HG03135 (cell line): ENCODE data around the gene EPM2AIP1.
"Not testable (repeated sequence)": the region's sequence is repeated elsewhere in the genome, so short reads cannot be mapped to it uniquely, and the experiment has no call there.

Source experiments
- ATAC-seq: cut with Tn5 transposase; IDR thresholded peaks from one replicate; pipeline ENCODE4 v1.9.1; 2021; ENCODE audit warnings: mild to moderate bottlenecking, moderate library complexity; ENCODE audit not compliant: unreplicated experiment

EPM2AIP1 gene

DNA sequence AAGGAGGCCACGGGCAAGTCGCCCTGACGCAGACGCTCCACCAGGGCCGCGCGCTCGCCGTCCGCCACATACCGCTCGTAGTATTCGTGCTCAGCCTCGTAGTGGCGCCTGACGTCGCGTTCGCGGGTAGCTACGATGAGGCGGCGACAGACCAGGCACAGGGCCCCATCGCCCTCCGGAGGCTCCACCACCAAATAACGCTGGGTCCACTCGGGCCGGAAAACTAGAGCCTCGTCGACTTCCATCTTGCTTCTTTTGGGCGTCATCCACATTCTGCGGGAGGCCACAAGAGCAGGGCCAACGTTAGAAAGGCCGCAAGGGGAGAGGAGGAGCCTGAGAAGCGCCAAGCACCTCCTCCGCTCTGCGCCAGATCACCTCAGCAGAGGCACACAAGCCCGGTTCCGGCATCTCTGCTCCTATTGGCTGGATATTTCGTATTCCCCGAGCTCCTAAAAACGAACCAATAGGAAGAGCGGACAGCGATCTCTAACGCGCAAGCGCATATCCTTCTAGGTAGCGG is at the start of gene EPM2AIP1:
TSS of gene EPM2AIP1 (minus strand) at position 326 of the 520 bp plus-strand sequence. CDS start at position 272, 54 bp downstream.
- ATAC-seq = peak; percentile 86

DNA sequence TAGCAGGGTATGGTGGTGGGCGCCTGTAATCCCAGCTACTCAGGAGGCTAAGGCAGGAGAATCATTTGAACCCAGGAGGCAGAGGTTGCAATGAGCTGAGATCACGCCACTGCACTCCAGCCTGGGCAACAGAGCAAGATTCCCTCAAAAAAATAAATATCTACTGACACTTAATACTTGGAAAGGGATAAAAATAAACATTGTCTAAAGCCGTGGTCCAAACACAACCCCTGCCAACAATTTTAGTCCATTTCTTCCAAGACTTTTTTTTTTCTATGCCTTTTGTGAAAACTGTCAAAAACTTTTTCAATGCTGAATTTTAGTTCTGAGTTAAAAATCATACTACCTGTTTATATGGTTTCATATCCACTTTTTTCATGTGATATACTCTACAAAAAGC is 49.8 kb upstream of the EPM2AIP1 start:
- not testable (repeated sequence) for ATAC-seq

DNA sequence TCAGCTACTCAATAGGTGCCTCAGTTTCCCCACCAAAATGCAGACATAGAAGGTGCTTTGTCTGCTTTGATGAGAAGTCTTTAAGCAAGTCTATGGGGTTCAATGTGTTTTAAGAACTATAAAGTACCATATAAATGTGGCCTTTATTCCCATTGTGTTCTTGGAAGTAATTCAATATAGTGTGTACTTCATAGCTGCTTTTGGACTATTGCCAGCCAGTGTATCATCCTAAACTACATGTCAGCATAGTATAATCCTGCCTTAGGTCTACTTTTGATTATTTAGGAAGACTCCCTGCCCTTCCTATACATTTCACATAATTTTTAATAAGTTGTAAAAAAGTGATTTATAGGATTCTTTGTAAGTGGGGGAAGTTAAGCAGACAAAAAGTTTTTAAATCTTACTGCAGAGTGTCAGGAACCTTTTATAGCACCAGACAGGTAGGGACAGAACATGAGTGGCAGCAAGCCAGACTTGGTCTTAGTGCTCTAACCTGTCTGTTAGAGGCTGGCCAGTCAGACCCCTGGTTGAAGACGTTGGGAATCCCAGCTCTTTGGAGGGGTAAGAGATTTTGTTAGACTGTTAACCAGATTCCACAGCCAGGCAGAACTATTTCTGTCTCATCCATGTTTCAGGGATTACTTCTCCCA is 48.7 kb upstream of the EPM2AIP1 start:
- no peak for ATAC-seq

DNA sequence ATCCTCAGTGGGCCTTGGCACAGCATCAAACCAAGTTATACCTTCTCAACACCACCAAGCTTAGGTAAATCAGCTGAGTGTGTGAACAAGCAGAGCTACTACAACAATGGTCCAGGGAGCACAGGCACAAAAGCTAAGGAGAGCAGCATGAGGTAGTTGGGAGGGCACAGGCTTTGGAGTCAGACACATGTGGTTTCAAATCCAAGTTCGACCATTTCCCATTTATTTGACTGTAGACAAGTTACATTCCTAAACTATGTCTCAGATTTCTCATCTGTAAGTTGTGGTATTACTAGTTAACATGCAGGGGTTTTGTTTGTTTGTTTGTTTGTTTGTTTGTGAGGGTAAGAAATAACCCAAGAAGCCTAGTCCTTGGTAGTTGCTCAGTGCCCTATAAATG is 47.3 kb upstream of the EPM2AIP1 start:
- ATAC-seq = no peak

DNA sequence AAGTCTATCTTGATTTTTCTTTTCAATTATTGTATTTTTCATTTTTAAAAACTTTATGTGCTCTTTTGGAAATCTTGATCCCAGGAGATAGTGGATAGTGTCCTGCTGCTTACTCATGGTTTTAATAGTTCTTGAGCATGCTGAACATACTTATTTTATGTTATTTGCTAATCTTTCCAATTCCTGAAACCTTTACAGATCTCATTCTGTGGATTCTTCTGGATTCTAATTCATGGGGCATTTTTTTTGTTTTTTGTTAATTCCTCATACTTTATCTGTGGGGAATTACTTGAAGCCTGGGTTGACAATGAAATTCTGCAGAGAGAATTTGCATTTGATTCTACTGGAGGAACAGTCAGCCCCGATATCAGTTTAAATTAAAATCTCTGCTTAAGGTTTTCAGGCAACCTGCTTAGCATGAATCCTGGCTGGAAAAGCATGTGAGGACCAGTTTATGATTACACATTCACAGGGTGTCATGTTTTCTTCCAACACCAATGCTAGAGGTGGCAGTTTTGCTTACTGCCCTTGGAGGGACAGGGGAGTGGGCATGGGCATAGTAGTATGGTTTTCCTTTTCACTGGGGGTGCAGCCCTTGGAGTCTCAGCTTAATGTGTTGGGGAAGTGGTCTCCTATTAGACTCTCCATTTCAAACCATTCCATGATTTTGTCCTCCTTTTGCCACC is 46.4 kb upstream of the EPM2AIP1 start:
- no peak for ATAC-seq

DNA sequence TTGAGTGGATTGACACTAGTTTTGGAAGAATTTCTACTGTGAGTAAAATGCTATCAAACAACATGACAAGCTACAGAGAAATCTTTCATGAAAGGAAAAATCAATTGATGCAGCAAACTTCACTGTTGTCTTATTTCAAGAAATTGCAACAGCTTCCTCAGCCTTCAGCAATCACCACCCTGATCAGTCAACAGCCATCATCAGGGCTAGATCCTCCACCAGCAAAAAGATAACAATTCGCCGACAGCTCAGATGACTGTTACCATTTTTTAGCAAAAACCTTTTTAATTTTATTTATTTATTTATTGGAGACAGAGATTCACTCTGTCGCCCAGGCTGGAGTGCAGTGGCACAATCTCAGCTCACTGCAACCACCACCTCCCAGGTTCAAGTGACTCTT is 44.4 kb upstream of the EPM2AIP1 start:
- ATAC-seq = no peak

DNA sequence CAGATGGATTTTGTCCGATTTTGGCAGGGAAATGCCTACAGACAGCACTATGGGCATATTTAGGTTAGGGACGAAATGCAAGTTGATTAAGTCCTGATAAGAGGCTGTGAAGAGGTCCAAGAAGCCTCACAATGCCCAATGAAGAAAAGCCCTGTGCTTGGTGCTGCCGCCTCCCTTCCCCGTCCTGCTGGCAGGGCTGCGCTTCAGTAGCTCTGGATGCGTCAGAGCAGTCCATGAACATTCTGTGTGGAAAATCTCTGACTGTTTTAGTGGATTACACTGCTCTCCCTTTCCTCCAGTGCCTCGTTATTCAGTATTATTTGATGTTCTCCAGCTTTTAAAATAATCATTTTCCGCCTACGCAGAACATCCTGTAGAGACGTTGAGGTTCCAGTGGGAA is 40.0 kb upstream of the EPM2AIP1 start:
- no peak for ATAC-seq

DNA sequence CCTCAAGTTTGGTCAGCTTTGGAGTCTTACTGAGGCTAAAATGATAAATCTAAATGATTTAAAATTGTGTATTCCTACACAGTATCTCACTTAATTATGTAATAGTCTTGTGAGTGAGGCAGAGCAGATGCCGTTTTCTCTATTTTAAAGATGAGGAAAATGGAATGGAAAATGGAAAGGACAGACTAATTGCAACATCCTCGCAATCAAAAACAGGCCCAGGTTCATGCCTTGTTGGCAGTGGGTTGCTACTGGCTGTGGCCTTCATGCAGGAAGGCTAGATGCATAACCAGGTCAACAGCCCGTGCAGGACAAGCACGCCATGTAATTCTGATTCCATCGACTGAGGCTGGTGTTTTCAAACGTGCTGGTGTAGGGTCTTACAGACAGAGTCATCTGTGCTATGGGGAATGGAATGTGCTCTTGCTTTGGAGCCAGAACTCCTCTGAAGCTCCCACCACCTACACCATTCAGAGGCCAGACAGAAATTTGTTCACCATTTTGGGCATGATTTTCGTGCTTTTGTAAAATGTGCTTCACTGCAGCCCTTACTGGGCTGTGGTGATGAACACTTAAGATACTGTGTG is 38.3 kb upstream of the EPM2AIP1 start:
- no peak for ATAC-seq

DNA sequence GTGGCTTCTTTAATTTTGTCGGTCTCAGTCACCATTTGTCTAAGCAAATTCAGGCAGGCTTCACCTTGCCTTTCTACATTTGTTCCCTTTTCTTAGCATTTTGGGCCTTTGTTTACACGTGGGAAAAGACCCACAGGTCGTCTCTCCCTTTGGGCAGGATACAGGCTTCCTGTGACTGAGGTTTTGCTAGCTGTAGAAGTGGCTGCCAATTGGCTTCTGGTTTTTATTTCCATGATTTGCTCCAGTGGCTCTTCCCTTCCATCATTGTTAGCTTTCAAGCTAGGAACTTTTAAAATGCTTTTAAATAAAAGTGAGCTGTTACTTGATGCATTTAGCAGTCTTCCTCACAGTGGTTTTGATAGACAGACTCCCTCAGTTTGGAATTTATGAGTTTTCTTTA is 37.7 kb upstream of the EPM2AIP1 start:
- ATAC-seq = no peak

DNA sequence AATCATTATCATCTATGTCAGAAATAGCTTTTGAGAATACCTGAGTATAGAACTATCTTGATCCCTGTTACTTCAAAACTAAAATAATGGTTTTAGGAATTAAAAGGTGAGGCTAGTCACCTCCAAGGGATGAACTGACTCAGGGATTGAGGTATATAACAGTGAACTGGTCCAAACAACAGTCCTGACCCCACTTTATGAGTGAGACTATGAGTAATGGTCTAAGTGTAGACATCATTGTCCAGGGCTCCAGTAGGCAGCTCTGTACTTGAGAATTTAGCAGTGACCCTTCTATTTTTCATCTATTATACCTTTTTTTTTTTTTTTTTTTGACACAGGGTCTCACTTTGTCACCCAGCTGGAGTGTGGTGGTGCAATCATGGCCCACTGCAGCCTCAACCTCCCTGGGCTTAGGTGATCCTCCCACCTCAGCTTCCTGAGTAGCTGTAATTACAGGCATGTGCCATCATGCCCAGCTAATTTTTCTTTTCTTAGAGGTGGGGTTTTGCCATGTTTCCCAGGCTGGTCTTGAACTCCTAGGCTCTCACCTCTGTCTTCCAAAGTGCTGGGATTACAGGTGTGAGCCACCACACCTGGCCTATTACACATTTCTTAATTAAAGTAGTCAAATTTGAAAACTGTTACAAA is 36.7 kb upstream of the EPM2AIP1 start:
- no peak for ATAC-seq

DNA sequence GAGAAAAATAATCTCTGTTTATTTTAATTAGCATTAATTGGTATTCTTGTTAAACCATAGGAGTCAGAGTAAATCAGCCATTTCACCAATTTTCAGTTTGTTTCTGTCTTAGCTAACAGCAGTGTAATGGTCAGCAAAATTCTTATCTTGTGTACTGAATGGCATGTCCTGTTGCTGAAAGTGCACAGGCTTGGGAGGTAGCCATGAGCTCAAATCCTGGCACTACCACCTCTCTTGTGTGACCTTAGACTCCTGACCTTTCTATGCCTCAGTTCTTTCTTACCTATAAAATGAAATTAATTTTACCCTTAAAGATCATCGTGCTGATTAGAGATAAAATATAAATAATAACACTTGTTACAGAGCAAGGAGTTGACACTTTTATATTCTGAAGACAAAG is 36.2 kb upstream of the EPM2AIP1 start:
- no peak for ATAC-seq

DNA sequence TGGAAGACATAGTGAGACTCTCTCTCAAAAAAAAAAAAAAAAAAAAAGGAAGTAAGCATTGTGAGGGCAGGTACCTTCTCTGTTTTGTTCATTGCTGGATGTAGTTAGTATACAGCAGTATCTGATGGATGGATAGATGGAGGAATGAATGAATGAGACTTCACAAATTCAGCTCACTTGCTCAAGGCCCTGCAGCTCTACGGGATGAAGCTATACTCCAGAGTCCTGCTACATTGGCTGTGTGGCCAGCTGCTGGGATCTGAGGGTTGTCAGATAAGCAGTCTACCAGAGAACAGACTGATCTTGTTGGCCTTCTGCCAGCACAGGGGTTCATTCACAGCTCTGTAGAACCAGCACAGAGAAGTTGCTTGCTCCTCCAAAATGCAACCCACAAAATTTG is 35.4 kb upstream of the EPM2AIP1 start:
- ATAC-seq = no peak

DNA sequence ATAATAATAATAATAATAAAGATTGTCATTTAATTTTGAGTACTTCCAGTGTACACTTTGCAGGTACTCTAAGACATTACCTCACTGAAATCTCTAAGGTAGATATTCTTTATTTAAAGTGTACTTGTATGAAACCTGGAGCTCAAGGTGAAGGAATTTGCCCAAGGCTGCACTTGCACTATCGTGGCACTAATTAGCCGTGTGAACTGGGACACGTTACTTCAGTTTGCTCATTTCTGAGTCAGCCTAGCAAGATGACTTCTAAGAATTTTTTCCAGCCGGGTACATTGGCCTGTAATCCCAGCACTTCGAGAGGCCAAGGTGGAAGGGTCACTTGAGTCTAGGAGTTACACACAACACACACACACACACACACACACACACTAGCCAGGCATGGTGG is 33.9 kb upstream of the EPM2AIP1 start:
- no peak for ATAC-seq

DNA sequence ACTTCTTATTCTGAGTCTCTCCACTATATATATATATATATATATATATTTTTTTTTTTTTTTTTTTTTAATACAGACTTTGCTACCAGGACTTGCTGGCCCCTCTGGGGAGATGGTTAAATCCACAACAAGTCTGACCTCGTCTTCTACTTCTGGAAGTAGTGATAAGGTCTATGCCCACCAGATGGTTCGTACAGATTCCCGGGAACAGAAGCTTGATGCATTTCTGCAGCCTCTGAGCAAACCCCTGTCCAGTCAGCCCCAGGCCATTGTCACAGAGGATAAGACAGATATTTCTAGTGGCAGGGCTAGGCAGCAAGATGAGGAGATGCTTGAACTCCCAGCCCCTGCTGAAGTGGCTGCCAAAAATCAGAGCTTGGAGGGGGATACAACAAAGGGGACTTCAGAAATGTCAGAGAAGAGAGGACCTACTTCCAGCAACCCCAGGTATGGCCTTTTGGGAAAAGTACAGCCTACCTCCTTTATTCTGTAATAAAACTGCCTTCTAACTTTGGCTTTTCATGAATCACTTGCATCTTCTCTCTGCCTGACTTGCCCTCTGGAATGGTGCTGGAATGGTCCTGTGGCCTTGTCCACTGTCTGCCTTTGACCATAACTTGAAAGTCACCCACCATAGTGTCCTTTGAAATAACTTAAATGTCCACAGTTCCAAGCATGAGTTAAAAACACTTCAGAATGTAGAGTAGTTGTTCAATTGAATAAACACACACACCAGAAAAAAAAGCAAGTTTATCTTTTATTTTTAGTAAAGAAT is 32.8 kb upstream of the EPM2AIP1 start:
- ATAC-seq = no peak

DNA sequence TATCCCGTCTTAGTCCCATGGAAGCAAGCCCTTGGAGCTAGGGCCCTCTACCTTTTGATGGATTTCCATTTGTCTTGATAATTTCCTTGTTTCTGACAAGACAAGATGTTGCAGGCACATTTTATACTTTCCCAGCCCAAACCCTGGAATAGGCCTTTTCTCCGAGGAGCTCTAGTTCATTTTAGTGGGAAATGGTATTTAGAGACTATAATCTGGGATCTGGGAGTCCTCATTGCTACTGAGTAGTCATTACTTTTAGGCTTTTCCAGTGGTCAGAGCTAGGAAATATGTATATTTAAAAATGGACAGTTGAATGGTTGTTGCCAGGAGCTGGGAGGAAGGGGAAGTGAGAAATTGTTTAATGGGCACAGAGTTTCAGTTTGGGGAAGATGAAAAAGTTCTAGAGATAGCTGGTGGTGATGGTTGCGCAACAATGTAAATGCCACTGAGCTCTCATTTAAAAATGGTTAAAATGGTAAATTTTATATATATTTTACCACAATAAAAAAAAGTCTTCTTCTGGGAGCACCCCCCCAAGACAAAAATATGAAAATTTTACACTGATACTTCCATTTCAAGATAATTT is 32.0 kb upstream of the EPM2AIP1 start:
- no peak for ATAC-seq

DNA sequence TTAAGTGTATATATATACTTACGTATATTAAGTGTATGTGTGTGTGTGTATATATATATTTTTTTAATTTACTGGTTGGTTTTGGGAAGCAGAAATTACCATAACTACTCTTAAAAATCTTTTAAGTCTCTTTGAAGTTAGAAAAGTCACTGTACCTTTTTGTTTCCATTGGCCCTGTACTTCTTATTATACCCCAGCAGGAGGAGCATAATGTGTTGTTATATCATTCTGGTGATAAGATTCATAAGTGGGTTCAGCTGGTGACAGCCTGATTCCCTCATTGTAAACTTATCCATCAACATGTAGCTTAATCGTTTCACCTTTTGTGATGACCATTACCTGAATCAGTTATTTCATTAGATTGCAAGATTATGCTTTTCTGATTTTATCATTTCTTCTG is 31.2 kb upstream of the EPM2AIP1 start:
- ATAC-seq = no peak

DNA sequence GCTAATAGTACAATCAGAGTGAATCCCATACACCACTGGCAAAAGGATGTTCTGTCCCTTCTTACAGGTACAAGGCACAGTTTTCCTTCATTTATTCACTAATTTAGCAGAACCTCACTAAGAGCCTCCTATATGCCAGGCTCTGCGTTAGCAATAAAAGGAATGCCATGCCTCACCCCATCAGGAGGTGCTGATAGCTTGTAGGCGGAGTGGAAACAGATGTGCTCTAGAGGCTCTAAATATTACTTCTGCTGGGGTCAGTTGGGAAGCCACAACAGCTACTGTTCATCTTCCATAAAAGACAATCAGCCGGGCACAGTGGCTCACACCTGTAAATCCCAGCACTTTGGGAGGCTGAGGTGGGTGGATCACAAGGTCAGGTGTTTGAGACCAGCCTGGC is 24.8 kb upstream of the EPM2AIP1 start:
- ATAC-seq = no peak

DNA sequence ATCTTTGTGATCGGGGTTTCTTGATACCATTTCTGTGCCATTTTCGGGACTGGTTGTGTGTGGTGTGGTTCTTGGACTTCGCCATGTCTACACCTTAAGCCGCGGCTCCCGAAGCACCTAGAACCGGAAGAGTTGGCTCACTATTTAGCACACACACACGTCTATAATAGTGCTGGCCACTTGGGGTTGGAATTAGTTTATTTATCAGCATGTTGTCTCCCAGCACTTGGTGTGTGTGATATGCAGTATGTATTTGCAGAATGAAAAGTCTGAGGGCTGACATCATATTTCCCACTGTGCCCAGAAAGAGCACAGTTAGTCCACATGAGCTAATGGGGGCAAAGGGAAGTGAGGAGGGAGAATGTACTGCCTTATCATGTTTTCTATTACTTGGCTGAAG is 24.0 kb upstream of the EPM2AIP1 start:
- no peak for ATAC-seq

DNA sequence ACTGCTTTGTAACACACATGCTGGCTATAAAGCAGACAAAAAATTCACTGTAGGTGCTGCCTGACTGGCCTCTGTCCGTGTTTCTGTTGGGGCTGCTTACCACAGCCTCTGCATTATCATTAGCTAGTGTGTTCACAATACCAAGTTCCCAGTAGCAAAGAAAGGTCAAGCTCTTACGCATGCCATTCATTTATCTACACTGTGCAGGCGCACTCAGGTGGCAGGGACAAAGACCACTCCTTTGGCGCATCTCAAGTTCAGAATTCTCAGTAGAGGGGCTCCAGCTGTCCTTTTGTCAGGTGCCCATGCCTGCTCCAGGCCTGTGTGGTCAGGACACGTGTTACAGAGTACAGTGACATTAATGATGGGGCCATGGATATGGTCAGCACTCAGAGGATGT is 22.7 kb upstream of the EPM2AIP1 start:
- no peak for ATAC-seq

DNA sequence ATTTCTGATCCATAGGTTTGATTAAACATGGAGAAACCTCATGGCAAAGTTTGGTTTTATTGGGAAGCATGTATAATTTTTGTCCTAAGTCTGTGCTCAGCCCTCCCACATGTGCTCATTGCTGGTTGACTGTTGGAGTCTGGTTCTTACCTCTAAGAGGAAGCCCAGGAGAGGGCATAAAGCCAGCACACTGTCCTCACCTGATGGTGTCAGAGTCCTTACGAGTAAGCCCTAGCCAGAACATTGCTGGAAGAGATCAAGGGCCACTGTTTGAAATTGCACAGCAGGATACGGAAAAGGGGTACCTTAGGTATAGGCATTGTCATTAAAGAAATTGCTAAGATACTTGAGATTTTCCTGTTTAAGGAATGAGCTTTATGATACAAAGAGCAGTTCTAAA is 21.7 kb upstream of the EPM2AIP1 start:
- no peak for ATAC-seq
